Measurements from ENCODE around the gene DMGDH.

Gene DMGDH

DNA sequence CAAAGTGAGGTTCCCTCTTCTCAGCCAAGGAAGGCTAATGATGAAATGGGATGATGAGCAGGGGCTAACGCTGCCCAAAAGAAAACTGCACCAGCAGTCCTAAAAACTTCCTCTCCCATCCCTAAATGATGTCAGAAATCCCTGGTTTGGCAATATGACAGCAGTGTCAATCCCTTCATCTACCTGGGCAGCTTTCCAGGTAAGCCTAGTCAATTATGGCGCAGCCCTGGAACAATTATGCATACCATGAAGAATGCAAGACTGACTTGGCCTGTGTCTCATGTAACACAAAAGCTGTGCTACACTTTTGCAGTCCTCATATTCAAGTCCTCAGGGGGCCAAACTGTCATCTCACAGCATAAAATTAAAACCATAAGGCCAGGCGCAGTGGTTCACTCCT is 7.0 kb downstream of the DMGDH start:
- DNase-seq, result no peak

DNA sequence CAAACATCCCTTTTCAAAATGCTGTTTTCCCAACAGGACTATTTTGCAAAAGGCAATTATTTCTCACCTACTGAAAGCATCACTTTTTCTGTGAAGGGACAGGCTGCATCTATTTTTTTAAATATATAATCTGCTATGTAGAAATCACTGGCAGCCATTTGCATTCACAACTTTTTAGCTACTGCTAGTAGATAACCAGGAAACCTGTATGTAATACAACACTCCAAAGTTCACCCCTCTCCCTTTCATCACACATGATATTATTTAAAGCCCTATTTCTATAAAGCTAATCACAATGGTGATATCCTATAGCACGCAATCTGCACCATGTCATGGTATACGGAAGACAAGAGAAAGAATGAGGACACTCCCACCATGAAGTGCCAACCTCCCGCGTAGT is 9.8 kb downstream of the DMGDH start:
- no peak for DNase-seq

DNA sequence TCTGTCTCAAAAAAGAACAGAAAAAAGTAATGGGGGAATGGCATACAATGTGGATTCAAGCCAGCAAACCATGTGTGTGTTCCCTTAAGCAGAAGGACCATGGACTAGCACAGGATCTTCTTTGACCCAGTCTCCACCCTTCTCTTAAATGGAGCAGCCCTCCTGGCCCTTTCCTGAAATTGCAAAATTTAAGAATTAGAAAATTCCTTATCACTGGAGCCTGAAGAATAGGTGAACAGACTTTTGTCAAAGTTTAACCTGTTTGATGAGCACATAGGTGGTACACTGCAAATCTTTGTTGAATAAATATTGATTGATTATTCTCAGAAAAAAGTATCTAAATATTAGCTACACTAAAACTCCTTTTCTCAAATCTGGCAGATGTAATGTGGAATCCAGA is 12.6 kb downstream of the DMGDH start:
- DNase-seq, result no peak

DNA sequence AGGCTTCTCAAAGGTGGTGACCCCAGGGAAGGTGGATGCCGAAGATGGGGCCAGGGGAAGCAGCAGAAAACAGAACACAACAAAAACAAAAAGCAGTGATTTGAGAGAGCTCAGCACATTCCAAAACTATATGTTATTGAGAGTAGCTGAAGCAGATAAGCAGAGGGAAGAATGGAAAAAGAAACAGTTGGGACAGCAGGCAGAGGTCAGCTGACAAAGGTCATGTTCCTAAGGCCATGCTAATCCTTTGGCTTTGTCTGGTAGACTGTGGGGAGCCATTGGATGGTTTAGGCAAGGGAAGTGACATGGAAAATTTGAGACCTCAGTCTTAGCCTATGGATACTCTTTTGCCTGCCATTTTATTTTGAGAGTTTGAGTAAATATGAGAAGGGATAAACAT is 14.5 kb downstream of the DMGDH start:
- DNase-seq, result no peak

DNA sequence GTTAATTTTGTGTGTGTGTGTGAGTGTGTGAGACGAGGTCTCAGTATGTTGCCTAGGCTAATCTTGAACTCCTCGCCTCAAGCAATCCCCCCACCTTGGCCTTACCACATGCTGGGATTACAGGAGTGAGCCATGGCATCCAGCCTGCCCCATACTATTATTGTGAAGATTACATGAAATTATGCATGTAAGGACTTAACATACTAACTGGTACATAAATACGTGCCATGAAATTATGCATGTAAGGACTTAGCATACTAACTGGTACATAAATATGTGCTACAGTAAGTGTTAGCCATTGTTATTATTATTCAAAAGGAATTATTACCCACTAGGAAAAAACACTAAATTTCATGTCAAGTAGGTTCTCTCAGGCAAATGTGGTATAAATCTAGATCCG is 16.2 kb downstream of the DMGDH start:
- DNase-seq, result no peak

DNA sequence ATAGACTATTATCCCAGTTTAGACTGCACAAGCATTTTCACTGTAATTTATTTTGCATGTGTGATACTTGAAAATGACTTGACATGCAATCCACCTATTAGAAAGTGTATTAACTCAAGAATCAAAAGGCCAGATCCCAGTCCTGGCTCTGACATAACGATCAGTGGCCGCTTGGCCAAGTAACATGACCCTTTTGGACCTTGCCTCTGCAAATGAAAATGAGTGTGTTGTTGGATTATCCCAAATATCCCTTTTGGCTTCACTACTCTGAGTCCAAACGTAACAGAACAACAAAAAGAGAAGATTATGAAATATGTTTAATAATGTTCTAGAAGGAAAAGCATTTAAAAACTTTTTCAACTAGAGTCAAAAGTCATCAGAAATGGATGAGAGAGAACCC is 19.0 kb downstream of the DMGDH start:
- no peak for DNase-seq

DNA sequence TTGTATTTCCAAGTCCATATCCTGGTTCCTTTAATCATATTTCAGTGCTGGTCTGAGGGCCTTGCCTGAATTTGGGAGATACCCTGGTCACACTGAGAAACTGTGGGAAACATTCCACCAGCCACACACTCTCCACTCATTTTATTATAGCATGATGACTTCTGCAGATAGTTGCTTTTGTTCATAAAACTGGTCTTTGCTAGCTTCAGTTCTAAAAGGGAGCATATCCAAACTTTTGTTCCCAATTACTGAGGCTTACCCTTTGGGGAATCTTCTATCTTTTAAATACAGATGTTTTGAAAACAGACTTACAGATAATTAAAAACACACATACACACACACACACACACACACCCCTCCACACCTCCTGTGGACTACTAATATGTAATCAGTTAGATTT is 21.0 kb downstream of the DMGDH start:
- DNase-seq, result no peak

DNA sequence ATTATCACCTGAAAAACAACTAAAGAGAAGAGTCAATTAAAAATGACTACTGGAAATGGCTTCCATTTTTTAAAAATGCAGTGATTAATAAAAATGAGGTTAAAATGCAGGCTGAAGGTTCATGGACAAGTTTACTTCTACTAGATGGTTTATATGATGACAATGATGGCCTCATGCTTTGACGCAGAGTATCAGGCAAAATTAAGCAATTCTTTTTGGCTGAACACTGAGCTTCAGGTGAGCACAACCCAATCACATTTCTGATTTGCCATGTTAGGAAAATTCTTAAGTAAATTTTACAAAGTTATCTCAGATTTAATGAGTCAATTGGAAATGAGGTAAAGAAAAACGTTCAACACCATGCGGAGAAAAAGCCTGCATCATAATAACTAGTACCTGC is 22.3 kb downstream of the DMGDH start:
- no peak for DNase-seq

DNA sequence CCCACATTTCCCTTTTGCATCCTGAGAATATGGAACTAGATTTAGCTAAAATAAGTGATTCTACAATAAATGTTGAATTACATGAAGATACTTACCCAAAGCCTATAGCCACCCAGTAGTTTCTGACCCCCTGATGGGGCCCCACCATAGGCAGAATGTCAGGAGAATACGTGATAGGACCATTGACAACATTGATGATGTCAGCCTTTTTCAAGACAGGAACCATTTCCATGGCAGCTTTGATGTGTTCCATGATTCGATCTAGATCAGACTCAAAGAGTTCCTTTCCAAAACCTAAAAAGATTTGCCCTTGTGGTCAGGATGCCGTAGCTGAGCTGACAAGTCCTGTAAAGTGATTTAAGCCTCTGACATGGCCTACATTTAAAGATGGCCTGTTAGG is 27.3 kb downstream of the DMGDH start:
- DNase-seq, result no peak

DNA sequence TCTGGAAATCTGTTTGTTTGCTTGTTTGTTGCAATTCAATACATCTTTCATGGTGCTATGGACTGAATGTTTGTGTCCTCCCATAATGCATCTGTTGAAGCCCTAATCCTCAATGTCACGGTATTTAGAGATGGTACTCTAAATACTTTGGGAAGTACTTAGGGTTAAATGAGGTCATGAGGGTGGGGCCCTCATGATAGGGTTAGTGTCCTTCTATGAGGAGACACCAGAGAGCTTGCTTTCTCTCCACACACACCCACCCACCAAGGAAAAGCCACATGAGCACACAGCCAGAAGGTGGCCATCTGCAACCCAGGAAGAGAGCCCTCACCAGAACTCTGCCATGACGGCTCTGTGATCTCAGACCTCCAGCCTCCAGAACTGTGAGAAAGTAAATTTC is 32.7 kb downstream of the DMGDH start:
- DNase-seq, result no peak

DNA sequence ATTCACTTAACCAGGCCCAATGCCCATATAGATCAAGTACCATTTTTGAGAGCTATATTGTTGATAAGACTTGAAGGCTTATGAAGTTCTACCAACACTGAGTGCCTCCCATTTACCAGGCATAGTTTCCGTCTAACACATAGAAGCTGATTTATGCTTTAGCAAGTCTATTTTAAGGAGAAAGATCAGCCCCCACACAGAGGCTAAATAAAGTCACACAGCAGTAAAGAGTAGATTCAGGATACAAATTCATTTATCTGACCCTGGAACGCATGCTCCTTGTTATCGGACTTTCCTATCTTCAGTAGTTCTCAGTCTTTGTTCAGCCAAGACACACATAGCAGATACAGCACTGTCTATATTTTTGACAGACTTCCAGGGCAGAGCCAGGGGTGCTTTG is 34.2 kb downstream of the DMGDH start:
- no peak for DNase-seq

DNA sequence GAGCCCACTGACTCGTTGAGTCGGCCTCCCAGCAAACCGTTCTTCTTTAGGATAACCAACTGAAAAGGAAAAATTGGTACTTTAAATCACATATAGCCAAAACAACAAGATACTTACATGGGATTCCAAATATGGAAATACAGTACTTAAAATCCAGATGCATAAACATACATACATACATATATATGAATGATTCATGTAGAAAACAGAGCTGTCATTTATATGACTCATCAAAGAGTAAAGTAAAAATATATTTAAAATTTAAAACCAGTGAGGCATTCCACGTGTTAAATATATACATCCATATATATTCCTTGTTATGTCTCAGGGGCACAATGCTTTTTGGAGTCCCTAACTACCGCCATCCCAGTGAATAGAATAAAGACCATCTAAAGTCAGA is 36.7 kb downstream of the DMGDH start:
- no peak for DNase-seq

DNA sequence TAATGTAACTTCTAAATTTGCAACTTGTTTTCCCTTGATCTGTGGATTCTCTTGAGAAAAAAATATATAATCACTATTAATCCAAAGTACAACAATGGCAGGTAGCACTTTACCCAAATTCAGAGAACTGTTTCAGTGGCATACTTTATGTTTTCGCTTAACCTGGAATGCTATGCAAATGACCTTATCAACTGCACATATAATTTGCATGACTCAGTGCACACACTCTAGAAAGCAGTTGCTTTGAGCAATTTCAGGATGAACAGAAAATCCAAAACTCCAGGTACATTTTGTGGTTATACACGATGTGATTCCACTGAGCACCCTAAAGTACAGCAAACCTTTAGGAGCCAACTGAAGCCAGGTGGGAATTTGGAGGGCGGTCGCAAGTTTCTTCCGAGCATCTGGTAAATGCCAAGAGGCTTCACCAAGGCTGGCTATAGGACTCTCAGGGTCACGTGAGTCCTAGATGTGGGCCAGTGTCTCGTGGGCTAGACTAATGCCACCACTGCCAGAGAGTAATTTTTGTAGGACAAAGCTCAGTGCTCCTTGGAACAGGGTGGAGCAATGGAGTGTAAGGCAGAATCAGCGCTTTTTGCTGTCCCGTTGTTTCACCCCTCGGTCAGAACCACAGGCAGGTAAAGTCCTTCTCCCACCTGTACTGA is 37.3 kb downstream of the DMGDH start:
- DNase-seq, result no peak

DNA sequence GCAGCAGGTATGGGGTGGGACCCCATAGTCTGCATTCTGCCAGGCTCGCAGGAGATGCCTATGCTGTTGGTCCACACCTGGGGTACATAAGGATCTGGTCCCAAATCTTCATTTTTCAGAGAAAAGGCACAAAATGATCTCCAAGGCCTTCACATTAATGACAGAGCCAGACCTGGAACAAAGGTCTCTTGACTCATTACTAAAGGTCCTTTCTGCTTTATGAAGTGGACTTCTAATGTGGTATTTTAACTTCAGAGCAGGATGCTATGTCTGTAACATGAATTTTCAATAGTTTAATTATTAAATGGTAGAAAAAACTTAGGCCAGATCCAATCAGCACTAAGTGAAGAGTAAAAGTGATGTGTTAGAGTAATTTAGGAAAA is 38.0 kb downstream of the DMGDH start:
- no peak for DNase-seq

DNA sequence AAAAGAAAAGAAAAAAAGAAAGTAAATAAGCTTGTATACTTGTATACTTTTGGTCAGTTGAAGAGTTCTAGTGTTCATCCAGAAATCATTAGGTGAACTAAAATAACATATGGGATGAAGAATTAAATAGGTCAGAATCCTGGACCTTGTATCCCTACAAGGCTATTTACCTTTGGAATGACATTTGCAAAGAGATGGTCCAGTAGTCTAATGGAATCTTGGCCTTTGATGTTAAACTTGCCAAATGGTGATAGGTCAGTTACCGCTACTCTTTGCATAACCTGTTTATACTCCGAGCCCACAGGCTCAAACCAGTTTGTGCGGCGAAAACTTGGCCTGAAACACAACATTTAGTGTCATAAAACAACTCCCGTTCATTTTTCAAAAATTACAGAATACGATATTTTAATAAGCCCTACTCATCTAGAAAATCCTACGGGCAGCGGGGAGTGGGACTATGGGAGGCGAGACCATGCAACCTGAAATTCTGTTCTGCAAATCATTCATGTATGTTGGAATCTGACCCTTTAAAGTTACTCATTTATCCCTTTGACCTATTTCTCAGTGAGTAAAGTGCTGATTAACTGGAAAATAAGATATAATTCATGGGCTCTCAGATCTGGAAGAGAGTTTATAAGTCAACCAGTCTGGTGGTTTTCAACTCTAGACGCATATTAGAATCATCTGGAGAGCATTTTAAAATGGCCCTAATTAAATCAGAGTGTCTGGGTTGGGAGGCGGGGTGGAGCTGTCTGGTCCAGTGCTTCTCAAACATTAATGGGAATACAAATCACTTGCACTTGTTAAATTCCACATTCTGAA is 38.6 kb downstream of the DMGDH start:
- DNase-seq, result no peak

DNA sequence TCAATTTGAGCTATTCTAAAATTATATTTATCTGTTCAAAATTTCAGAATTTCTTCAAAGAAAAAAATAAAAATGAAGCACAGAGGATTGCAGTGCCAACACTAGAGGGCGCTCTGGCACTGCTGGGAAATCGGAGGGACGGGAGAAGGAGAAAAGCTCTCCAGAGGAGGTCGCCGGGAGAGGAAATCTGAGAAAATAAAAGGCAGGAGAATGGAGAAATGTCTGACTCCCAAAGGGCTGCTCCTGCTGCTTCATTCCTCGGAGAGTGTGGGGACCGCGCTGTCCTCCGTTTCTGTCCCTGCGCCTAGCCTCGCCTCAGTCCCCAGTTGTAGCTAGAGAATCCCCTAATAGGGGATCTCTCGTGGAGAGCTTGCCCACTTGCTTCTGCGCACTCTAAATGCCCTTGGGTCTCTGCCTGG is 44.4 kb downstream of the DMGDH start:
- DNase-seq, result peak; percentile 37 to 61

DNA sequence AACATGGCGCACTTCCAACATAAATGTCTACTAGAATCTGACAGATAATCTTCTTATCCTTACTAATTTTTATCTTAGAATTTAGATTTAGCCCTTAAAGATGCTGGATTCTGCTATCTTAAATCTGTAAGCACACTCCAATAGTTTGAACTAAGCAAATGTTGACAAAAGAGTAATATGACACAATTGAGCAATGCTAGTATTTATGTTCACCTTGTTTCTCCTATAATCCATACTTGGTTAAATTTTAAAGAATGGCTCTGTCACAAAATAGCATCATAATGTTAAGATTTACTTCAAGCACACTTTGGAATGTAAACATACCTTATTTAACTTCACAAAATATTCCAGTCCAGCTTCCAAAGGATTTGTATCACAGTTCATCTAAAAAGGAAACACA is 45.5 kb downstream of the DMGDH start:
- no peak for DNase-seq

DNA sequence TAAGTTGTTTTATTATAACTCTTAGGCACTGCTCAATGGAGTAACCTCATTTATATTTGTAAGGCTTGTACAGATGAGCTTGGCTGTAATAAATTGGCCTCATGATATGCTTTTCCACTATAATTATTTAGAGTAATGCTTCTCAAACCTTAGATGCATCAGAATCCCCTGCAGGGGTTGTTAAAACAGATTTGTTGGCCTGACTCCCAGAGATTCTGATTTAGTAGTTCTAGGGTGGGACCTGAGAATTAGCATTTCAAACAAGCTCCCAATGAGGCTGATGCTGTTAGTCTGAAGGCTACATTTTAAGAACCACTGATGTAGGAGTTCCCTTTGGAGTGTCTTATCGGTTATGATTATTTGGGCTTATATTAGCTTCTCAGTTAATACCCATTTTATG is 46.1 kb downstream of the DMGDH start:
- DNase-seq, result no peak

DNA sequence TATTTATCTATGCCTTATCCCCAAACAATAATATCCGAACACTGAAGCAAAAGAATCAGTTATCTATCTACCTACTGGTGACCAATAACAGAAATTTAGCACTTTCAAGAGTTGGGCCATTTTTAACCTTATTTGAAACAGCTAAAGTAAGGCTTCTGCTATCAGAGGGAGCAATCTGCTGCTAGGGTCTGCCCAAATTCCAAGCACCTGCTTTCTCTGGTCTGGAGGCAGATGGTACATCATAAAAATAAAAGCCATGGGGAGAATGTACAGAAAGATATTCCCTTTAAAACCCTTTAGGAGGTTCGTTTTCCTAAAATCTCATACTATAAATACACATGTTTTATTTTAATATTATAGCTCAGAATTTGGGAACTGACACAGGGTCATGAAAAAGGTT is 46.7 kb downstream of the DMGDH start:
- peak in 1 of 2 experiments; percentile 73 for DNase-seq

DNA sequence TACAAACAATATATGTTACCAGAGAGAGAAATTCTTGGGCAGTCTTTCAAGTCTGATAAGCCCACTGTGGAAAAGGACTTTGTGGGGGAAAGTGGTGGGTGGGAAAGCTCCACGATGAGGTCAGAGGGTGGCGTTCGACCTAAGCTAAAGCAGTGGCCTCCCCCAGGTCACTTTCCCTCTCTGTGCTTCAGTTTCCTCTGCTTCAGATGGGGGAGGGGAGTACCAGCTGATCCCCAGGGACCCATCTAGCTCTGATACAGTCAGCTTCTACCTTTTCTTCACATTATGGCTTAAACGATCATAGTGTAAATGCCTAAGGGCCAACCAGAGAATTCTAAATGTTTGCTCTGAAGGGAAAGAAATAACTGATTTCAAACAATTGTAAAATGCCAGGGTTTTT is 47.7 kb downstream of the DMGDH start:
- DNase-seq, result peak in 1 of 2 experiments; percentile 48

DNA sequence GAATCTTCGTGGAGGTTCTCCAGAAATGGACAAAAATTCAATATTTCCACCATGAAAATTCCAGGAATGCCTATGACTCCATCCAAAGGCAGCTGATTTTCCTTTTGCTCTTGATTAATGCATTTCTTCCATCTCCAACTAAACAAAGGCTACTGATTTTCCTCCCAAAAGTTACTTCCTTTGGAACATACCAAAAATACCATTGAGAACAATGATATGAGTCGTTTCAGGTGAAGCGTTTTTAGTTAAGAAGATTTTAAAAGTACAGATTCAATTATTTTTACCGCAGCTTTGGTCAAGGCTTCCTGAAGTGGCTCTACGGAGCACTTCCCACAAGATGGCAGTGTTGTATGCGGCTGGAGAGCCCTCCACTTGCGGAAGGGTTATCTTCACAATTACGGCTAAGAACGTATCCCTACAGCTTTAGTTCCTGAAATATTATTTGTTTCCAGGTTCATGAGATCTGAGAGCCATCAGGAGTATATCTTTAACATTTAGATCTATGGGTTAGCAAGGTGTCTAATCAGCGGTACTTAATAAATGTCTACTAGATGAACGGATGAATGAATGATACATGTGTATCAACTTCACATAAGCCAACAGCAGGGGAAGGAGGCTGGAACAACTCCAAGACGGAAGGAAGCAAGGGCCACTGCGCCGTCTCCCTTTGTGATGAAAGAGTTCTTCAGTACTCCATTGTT is 48.5 kb downstream of the DMGDH start:
- peak; percentile 64 to 78 for DNase-seq

DNA sequence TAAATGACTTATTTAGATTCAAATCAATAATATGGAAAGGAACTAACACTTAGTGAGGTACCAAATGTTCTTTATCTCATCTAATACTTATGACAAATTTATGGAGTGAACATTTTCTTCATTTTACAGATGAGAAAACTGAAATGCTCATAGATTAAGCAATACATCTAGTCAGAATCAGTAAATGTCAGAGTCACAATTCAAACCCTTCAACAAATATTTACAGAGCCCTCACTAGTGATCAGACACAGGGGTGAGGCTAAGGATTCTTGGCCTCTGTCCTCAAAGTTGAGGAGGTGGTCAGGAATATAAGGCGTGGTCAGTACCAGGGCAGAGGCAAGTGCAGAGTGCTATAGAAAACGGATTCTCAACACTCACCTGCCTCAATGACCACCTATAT is 54.8 kb downstream of the DMGDH start:
- DNase-seq, result no peak

DNA sequence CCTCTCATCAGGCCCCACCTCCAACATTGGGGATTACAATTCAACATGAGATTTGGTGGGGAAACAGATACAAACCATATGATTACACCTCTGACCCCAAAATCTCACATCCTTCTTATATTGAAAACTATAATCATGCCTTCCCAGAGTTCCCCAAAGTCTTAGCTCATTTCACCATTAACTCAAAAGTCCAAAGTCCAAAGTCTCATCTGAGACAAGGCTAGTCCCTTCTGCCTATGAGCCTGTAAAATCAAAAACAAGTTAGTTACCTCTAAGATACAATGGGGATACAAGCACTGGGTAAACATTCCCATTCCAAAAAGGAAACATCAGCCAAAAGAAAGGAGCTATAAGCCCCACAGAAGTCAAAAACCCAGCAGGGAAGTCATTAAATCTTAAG is 57.6 kb downstream of the DMGDH start:
- no peak for DNase-seq

DNA sequence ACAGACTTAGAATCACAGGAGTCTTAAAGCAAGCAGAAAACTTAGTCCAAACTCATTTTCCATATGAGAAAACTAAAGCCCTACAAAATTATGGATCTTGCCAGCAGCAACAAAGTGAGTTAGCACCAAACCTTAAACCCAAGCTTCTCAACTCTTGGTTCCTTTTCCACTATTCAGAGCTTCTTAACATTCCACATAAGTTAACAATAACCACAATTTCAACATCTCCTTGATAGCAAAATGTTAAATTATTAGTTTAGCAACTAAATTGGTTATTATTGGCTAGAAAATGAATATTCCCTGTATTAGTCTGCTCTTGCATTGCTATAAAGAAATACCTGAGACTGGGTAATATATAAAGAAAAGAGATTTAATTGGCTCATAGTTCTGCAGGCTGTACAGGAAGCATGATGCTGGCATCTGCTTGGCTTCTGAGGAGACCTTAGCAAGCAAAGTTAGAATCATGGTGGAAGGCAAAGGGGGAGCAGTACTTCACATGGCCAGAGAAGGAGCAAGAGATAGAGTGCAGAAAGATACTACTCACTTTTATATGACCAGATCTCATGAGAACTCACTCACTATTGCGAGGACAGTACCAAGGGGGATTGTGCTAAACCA is 58.1 kb downstream of the DMGDH start:
- no peak for DNase-seq

All from NCI-H524 (cell line).